ENCODE measurements around the gene KSR2.

Gene KSR2

GRCh38 chr12:117889098-117889497 is 79.7 kb downstream of the KSR2 start:
- no peak for TF ChIP-seq CTCF (conservative IDR thresholded peaks at IDR 0.05)
- H3K27ac ChIP-seq, result no peak overlapping the region

GRCh38 chr12:117885211-117885610 is 83.6 kb downstream of the KSR2 start:
- no peak overlapping the region for H3K27ac ChIP-seq
- TF ChIP-seq CTCF (conservative IDR thresholded peaks at IDR 0.05), result no peak

GRCh38 chr12:117884161-117884560 is 84.6 kb downstream of the KSR2 start:
- TF ChIP-seq CTCF (conservative IDR thresholded peaks at IDR 0.05), result no peak
- no peak overlapping the region for H3K27ac ChIP-seq

- TF ChIP-seq CTCF (conservative IDR thresholded peaks at IDR 0.05), result no peak
- H3K27ac ChIP-seq, result no peak overlapping the region
Observed at GRCh38 chr12:117882603-117883184, 86.1 kb downstream of the KSR2 start.

GRCh38 chr12:117882181-117882580 is 86.6 kb downstream of the KSR2 start:
- TF ChIP-seq CTCF (conservative IDR thresholded peaks at IDR 0.05), result no peak
- no peak overlapping the region for H3K27ac ChIP-seq

- H3K27ac ChIP-seq, result no peak overlapping the region
- TF ChIP-seq CTCF (conservative IDR thresholded peaks at IDR 0.05), result no peak
Observed at GRCh38 chr12:117881517-117881916, 87.3 kb downstream of the KSR2 start.

GRCh38 chr12:117878605-117879004 is 90.2 kb downstream of the KSR2 start:
- TF ChIP-seq CTCF (conservative IDR thresholded peaks at IDR 0.05), result no peak
- H3K27ac ChIP-seq, result no peak overlapping the region

Data from VCaP (cell line).